HG03565 (cell line): ENCODE results near the gene ATF4.
A peak's percentile ranks its signal among the peaks of the same experiment; 100 is the strongest.

Source experiments
- ATAC-seq: cut with Tn5 transposase; IDR thresholded peaks from one replicate; pipeline ENCODE4 v1.9.1; 2021; ENCODE audit warnings: mild to moderate bottlenecking, moderate library complexity; ENCODE audit not compliant: unreplicated experiment

Gene ATF4, protein sequence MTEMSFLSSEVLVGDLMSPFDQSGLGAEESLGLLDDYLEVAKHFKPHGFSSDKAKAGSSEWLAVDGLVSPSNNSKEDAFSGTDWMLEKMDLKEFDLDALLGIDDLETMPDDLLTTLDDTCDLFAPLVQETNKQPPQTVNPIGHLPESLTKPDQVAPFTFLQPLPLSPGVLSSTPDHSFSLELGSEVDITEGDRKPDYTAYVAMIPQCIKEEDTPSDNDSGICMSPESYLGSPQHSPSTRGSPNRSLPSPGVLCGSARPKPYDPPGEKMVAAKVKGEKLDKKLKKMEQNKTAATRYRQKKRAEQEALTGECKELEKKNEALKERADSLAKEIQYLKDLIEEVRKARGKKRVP

DNA sequence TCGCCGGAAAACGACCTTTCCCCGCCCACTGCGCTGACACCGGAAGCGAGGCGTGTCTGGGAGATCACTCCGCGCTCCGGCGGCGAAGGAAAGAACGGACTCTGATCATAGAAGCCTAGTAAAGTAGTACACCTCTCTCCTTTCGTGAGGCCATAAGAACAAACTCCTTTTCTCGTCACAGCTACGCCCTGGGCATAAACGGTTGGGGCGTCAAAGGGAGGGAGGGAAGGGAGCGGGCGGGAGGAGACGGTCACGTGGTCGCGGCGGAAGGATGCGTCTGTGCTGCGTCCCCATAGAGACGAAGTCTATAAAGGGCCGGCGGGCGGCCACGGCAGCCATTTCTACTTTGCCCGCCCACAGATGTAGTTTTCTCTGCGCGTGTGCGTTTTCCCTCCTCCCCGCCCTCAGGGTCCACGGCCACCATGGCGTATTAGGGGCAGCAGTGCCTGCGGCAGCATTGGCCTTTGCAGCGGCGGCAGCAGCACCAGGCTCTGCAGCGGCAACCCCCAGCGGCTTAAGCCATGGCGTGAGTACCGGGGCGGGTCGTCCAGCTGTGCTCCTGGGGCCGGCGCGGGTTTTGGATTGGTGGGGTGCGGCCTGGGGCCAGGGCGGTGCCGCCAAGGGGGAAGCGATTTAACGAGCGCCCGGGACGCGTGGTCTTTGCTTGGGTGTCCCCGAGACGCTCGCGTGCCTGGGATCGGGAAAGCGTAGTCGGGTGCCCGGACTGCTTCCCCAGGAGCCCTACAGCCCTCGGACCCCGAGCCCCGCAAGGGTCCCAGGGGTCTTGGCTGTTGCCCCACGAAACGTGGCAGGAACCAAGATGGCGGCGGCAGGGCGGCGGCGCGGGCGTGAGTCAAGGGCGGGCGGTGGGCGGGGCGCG, at the start of gene ATF4:
TSS of gene ATF4 (plus strand) at position 337 of the 880 bp plus-strand sequence. CDS start 884 bp downstream, outside the sequence.
- ATAC-seq, result peak; percentile 31

DNA sequence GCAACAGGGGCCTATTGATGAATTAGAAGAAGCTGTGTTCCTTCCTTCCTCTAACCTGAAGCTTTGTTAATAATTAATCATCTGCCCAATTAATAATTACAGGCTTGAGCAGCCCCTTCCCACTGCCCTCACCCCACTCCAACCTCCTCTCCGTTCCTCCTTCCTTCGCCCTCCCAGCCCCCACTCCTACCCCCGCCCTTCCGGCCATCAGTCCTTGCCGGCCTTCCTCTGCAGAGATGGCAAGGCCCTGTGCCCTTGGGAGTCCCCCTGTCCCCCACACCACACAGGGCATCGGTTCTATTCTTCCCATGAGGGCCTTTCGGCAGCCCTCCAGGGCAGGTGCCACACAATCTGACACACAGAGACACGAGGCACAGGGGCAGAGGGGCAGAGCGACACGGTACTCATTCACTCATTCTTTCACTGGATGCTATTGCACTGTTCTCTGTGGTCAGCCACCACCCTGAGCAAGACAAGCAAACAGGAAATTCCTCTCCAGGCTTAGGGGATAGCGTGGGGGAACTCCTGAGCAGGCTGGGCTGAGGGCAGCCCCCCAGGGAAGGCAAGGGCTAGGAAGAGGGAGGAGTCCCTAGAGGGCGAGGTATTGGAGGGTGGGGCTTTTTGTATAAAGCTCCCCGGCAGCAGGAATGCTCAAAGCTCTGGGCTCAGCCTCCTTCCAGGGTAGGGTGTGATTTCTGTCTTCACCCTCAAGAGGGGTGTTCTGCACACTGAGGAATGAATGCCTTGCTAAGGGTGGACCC, 48.8 kb upstream of the ATF4 start:
- no peak for ATAC-seq

DNA sequence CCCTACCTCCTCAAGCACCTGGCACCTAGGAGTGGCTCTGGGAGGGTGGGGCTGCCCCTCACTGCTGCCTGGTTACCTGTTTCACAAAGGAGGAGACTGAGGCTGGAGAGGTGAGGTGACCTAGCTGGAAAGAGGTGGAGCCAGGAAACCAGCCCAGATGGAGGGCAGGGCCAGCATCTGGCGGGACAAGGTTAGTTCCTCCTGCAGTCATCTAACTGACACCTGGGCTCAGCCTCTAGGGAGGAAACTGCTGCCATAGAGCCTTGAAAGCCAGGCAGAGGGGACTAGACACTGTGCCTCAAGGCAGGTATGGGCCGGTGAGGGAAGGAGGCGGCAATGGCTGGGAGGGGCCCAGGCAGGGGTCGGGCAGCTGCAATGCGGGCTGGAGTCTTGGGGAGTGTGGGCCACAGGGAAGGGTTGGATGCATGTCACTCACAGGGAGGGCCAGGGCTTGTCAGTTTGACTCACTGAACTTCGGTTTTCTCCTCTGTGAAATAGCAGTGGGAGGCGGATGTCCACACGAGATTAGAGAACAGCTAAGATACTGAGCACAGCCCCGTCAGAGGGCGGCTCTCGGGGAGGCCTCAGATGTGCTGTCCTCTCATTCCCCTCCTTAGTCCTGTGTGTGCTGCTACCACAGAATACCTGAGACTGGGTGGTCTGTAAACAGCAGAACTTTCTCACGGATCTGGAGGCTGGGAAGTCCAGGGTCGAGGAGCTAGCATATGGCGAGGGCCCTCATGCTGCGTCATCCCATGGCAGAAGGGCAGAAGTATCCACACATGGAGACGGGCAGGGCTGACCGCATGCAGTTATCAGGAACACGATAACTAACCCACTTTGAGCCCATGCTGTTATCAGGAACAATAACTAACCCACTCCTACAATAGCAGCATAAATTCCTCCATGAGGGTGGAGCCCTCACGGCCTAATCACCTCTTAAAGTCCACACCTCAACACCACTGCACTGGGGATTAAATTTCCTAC, 47.5 kb upstream of the ATF4 start:
- no peak for ATAC-seq

DNA sequence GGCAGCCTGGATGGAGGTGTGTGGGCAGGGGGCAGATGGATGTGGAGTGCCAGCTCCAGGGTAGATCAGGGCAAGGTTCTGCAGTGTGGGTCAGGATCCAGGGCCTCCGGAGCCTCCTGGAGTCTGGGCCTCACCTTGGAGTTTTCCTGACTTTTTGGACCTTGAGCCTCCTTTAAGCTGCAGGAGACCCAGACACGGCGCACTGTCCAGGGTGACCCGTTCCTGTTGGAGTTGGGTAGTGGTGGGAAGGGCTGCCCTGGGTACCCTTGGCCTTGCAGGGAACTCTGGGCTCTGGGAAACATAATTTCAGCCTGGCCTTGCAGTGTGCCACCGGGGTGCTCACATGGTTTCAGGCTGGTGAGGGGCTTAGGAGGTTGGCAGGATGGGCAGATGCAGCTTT, 46.5 kb upstream of the ATF4 start:
- no peak for ATAC-seq

DNA sequence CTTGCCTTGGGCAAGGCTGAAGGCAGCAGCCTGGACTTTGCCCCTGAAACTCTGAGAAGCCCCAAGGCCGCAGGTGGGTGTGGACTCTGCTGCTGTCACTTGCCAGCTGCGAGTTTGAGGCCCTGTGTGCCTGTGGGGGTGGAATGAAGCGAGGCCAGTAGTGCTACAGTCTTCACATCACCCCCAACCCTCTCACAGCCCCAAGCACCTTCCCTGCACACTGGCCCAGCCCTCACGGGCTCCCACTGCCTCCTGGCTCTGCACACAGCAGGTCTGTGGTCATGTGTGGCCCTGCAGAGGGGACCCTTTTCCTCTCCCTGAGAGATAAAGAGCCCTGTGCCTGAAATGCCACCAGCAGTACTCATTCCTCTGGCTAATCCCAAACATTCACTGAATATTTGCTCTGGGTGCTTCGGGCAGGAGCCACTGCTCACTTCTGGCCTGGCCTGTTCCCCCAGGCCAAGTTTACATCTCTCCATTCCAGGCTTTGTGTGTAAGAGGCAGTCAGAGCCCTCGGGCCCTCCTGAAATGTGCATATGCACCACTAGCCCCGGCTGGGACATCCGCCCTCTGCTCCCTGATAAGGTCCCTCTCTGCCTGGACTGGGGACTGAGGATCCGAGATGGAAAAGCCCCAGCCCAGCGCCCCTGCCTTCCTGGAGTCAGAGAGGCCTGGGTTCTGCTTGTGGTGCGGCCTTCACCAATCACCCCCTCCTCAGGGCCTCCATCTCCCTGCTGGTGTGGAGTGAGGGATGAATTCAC, 45.8 kb upstream of the ATF4 start:
- ATAC-seq, result no peak

DNA sequence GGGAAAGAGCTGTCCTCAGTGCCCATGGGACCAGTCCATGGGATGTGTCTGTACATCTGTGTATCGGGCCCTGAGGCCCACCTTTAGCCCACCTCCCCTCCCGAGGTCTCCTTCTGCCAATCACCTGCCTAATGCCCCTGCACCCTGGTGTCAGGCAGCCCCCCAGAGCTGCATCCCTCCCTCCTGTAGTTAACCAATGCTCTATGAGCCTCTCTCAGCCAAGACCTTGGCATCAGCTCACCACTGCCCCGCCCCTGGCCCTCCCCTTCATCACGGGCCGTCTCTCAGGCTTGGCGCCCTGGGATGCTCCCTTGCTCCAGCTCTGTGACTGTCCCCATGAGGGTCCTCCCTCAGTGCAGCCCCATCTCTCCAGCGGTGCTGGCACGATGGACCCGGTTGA, 45.0 kb upstream of the ATF4 start:
- no peak for ATAC-seq

DNA sequence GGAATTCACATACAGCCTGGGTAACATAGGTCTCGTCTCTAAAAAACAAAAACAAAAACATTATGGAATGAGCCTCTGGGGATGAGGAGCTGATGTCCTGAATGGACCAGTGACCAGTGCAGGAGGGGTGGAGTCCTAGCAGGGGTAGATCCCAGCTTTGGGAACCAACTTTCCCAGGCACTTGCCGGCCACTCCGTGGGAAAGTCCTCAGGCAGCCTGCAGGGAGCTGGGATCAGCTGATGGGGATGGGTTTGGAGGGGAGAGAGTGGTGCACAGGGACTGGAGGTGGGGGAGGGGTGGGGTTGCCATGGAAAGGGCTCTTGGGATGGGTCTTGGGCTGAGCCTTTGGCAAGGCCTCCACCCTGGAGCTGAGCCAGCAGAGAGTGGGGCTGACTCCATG, 44.5 kb upstream of the ATF4 start:
- ATAC-seq, result no peak

DNA sequence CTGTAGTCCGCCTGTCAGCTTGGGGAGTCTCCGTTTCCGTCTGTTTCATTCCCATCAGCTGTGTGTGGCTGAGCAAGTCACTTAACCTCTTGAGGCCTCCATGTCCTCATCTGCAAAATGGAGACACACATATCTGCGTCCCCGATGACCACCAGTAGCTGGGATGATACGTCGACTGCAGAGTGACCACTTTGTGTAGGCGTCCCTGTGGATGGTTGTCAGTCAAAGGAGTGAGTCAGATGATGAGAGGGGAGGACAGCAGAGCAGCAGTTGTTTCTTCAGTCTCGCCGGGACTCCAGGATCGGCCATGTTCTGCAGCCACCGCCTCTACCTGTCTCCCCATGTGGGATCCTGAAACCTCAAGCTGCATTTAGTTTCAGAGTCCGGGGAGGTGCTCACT, 43.7 kb upstream of the ATF4 start:
- ATAC-seq, result no peak

DNA sequence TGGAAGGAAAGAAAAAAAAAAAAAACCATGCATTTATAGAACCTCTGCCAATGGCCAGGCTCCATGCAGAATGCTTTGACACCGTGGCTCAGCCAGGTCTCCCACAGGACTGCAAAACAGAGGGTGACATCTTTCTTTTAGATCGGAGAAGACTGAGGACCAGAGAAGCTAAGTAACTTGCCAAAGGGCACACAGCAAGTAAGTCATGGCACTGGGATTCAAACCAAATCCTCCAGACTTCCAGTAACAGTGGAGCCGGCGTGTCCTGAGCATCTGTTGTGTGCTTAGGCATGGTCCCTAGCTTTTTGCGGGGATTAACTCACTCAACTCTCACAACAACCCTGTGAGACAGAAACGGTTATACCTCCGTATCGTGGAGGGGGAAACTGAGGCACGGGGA, 42.8 kb upstream of the ATF4 start:
- no peak for ATAC-seq

DNA sequence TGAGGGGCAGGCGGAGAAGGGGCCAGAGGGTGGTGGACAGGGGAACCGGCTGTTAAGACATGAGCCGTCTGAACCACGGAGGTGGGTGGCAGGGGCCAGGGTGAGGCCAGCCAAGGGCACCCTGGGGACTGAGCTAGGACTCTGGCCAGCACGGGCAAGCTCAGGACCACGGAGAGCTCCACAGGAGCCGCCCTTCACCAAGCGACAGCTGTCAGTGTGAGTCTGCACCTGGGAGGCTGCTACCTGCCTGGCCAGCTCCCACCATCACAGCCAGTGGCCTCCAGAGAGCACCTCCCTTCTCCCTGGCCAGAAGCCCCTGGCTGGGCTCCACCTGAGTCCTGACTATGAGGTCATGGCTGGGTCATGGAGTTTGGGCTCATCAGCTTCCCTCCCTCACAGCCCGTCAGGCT, 41.9 kb upstream of the ATF4 start:
- ATAC-seq, result no peak

DNA sequence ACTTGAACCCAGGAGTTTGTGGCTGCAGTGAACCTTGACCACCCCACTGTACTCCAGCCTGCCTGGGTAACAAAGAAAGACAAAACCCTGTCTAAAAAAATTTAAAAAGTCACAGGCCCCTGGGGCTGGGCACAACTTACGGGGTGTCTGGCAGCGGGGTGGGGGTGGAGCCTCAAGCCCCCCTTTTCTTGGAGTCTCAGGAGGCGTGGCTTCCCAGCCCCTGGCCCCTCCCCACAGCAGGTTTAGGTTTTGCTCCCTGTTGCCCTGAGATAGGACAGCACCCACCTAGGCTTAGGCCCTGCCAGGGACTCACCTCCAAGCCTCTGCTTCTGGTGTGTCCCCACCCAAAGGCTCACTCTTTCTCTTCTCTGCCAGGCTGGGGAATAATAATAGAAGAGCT, 41.1 kb upstream of the ATF4 start:
- ATAC-seq, result no peak

DNA sequence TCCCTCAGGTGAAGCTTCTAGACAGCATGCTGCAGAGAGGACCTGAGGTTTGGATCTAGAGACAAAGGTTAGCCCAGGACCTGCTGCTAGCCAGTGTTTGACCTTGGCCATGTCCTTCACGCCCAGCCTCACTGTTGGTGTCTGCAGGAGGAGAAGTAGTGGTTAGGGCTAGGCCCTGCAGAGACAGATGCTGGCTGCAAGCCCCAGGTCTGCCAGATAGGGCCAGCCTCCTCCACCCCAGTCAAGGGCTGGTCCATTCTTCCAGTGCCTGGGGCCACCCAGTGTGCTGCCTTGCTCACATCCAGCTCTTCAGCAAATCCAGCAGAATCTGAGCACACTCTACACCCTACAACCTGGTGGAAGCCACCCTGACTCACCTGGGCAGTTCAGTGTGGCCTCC, 39.8 kb upstream of the ATF4 start:
- no peak for ATAC-seq

DNA sequence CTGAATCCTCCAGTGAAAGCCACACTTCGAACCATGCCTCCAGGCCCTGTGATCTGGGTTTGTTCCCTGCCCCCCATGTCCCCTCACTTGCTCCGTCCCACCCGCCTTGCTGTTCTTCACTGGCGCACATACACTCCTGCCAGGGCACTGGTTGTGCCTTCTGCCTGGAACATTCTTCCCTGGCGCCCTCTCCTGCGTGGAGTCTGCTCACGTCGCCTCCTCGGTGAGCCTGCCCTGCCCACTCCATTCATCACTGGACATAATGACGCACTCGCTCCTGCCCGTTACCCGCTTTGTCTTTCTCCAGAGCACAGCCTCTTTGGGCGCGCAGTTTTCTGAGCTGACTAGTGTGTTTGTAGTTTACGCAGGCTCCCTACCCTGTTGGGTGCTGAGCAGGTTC, 39.3 kb upstream of the ATF4 start:
- ATAC-seq, result no peak

DNA sequence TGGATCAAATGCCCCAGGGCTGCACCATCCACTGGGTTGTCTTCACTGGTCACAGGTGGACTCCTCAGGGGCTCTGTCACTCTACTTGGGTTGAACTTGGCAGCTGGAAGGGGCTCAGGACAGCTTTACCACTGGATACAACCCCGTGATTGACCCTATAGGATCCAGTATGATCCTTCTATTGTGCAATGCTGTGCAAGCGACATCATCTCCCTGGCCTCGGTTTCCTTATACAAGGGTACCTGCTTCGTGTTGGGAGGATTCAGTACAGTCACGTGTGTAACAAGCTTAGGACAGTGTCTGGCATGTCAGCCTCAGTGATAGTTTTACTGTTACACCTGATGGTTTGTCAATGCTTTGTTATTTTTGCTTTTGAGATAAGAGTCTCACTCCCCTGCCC, 38.8 kb upstream of the ATF4 start:
- ATAC-seq, result no peak

DNA sequence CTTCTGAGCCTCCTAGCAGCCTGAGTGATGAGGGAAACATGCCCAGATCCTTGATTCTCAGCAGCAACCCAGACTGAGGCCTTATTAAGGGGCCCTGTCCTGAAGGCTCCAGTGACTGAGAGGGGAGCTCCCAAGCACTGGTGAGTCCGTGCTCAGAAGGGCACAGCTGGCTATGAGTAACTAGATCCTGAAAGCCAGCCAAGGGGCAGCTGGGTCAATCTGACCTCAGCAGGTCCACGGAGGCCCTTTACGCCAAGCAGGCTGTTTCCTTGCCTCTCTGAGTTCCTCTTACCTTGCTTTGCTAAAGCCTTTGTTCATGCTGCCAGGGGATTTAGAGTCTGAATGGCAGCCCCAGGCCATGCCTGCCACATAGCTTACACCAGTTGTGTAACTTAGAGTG, 37.6 kb upstream of the ATF4 start:
- ATAC-seq, result no peak

DNA sequence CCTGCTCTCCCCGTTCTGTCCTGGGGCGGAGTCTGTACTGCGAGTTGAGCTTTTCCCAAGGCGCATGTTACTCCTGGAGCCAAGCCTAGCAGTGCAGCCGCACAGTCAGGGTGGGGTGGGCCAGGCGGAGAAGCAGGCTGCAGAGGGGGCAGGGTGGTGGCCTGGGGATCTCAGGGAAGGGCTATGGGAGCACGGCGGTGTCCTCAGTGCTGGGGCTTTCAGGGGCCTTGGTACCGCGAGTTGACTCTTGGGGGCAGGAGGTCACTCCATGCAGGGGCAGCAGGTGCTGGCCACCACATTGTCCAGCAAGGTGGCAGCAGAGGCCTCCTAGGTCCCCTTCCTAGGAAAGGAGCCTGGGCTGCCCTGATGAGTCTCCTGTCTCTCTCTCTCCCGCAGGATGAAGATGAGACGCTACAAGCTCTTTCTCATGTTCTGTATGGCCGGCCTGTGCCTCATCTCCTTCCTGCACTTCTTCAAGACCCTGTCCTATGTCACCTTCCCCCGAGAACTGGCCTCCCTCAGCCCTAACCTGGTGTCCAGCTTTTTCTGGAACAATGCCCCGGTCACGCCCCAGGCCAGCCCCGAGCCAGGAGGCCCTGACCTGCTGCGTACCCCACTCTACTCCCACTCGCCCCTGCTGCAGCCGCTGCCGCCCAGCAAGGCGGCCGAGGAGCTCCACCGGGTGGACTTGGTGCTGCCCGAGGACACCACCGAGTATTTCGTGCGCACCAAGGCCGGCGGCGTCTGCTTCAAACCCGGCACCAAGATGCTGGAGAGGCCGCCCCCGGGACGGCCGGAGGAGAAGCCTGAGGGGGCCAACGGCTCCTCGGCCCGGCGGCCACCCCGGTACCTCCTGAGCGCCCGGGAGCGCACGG, 33.2 kb upstream of the ATF4 start:
- ATAC-seq, result no peak

DNA sequence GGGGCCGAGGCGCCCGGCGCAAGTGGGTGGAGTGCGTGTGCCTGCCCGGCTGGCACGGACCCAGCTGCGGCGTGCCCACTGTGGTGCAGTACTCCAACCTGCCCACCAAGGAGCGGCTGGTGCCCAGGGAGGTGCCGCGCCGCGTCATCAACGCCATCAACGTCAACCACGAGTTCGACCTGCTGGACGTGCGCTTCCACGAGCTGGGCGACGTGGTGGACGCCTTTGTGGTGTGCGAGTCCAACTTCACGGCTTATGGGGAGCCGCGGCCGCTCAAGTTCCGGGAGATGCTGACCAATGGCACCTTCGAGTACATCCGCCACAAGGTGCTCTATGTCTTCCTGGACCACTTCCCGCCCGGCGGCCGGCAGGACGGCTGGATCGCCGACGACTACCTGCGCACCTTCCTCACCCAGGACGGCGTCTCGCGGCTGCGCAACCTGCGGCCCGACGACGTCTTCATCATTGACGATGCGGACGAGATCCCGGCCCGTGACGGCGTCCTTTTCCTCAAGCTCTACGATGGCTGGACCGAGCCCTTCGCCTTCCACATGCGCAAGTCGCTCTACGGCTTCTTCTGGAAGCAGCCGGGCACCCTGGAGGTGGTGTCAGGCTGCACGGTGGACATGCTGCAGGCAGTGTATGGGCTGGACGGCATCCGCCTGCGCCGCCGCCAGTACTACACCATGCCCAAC, 32.4 kb upstream of the ATF4 start:
- ATAC-seq, result no peak

DNA sequence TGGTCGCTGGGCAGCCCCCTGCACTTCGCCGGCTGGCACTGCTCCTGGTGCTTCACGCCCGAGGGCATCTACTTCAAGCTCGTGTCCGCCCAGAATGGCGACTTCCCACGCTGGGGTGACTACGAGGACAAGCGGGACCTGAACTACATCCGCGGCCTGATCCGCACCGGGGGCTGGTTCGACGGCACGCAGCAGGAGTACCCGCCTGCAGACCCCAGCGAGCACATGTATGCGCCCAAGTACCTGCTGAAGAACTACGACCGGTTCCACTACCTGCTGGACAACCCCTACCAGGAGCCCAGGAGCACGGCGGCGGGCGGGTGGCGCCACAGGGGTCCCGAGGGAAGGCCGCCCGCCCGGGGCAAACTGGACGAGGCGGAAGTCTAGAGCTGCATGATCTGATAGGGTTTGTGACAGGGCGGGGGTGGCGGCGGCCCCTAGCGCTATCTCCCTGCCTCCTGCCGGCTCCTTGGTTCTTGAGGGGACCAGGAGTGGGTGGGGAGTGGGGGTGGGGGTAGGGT, 31.7 kb upstream of the ATF4 start:
- ATAC-seq, result no peak
